ENCODE results near the gene ZNF678.

DNA sequence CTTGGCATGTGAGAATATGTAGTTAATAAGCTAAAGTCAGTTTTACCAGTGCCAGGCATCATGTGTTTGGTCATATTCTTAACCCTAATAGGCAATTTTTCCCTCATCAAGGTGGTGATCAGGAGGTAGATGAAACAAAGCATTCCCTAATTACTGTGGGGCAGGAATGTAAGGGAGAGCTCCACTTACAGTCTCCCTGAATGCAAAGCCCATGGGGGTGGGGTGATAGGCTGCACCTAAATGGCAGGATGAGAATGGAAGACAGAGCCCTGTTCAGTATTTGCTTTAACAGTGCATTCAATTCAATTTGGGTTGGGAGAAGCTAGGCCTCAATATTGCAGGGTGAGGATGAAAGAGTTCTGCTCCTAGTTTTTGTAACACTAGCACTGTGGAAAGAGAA lies 23.4 kb downstream of the ZNF678 start:
- TF ChIP-seq POLR2A (IDR thresholded peaks at IDR 0.05; ENCODE audit: low read length) = no peak
- no peak for TF ChIP-seq GATA1 (IDR thresholded peaks at IDR 0.05; ENCODE audit: low read depth, low read length)
